ENCODE data around the gene NFATC2. TPM values are rescaled to one million over a fixed set of nuclear protein-coding genes. Genes with fewer than 3 reads are reported as not detected.

The NFATC2 gene
- total RNA-seq, 1 experiment from 2014 or later: 0.28 TPM

DNA sequence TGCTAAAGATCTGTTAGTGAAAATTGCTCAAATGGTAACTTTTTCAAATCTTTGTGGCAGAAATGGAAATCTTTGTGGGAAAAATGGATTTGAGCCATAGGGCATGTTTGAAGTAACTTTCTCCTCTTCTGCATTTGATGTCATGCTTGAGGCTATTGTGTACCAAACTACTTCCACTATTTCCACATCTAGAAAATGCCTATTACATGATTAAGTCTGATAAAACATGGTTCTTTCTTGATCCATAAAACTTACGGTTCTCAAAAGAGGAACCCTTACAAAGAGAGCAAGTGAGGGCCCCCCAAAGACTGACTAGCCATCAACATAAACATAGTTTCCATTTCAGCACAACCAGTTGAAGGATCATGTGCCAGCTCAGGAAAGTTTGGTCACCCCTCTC is 150.6 kb downstream of the NFATC2 start:
- DNase-seq (ENCODE audit: low spot score): no peak

DNA sequence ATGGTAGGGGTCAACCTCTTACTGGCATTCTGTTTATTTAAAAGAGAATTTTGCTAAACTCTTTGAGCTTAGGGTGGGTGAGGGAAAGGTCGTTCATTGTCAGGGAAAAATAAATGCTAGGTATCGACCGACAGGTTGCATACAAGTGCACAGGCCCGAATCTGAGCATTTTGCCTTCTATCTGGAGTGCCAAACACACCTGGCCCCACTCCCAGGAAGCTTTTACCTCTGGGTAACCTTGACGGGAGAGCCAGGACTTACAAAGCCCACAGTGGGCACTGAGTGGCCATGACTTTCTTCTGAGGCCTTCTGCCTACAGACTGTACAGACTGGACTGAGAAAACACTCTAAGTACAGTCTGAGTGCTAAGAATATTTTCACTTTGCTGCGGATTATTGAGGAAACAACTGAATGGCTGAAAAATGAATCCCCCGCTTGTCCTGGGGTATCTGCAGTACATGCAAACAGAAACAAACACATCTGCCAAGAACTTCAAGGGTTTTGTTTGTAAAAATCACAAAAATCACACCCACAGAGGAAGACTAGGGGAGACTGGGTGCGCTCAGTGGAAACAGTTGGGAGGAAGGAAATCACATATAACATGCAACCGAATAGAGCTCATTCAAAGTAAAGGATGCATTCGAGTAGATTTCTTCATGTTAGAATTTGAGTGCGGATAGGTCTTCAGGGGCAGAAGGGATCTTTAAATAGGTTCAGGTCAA is 152.8 kb downstream of the NFATC2 start:
- DNase-seq (ENCODE audit: low spot score): no peak

DNA sequence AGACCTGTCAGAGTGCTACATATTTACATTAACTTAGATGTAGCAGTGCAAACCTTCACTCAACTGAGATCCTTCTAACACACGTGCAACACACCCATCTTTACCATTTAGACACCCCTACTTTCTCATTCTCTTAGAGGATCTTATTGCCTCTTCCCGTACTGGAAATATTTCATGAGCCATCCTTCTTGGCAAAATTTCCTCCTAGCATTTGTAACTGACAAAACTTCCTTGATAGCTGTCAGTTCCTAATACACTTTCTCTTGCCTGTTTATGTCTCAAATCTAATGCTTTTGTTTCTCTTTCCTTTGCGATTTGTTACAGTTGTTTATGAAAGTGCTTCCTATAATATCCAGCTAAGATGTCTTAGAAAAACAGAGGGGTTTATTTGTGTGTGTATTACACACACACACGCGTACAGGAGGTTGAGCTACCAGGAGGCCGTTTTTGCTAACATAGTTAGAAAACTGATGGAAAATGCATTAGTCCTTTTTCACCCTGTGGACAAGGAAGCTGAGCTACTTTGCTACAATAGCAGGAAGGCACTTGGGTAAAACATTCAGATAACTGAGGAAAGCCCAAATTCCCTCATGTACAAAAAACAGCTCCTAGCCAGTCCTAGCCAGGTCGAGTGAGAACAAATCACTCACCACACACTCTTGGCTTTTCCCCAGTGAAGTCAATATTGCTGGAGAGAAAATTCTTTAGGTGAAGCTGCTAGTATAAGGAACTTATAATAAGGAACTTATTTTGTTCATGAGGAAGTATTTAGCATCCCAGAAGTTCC is 153.6 kb downstream of the NFATC2 start:
- DNase-seq (ENCODE audit: low spot score): no peak

DNA sequence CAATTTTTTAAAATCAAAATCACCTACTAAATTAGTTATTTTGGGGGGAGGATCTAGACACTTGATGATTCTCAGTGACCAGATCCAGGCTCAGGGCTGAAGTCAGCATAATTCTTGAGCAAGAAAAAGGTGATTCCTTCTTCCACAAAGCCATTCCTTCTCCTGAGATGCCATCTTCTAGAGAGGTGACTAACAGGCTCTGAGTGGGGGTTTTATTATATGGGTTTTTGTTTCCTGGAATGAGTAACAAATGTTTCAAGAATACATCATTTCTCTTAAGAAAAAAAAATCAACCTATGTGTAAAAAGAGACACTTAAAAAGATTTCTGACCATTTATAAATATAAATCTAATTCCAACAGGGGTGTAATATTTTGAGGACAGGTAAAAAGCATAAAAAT is 154.3 kb downstream of the NFATC2 start:
- peak; percentile 54 for DNase-seq (ENCODE audit: low spot score)

DNA sequence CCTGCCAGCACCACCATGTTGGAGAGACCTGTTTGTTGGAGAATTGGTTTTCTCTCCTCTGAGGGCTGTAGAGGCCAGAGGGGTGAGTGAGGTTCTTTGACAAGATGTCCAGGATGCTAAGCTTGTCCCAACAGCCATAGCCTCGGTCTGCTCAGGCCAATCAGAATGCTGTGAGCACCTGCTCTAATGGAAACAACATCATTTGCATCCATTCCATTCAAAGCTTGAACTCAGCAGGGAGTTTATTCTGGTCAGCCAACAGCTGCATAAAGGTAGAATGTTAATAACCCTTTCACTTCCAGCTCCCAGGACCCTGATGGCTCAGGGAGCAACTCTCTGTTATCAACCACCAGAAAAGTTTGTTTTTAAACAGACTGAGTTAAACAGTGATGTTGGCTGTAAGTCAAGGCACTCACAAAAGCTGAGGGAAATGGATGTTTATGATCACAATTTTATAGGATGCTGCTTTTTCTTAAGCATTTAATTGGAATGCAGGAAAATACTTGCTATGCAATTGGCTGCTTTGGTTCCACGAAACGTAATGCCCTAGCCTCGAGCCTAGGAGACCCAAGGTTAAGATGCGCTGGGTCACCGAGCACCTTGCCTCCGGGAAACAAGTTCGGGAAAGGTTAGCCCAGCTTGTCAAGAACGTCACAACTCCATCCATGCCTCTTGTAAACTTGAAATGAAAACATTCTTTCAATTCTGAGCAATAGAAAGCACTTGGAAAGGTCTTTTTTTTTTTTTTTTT is 155.2 kb downstream of the NFATC2 start:
- no peak for DNase-seq (ENCODE audit: low spot score)

DNA sequence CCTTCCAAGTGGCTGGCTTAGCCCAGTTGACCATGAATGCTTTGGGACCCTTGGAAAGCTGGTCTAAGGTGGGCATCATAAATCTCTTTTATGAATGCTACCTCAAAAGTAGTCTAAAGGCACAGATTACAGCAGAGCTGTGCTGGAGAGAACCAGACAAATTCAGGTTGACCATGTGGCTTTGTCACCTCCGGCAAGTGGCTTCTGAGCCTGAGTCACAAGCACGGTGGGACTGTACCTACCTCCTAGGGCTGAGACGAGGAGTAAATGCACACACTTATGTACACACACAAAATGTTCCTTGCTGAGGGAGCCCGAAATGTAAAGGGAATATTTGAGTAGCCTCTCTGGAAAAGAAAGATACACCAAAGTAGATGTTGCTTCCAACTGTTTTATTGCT is 155.9 kb downstream of the NFATC2 start:
- no peak for DNase-seq (ENCODE audit: low spot score)

DNA sequence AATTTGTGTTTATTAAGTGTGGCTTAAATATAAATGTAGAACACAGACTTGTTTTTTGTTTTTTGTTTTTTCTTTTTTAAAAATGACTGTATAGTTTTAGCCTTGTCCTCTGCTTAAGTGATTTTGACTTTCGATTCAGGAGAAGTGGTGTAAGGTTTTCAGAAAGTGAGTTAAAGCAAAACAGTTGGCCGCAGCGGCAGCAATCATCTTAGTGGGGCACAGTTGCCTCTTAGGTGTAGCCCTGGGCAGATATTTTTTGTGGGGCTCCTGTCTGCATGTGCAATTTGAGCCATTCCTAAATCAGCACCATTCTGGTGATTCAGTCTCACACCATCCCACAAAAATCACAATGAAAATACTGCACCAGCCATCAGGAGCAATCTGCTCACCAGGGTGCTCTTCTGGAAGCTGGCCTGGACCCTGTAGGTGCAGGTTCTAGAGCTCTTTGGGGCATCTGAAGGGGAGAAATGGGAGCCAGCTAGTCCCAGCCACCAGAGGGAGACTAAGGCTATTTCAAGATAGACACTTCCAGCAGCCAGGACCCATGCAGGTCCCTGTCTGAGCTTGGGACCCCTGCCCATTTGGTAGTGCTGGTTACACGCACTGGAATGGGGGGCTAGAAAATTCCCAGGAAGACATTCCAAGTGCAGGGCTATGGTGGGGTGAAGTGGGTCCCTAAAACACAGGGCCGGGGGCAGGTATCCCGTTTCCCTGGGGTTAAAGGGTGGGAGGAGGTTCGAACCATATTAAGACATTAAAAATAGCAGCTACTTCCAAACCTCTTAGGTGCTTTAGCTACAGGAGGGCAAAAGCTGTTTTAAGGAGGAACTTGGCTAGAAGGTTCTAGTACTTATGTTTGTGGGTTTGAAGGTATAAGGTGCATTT is 156.6 kb downstream of the NFATC2 start:
- peak; percentile 52 for DNase-seq (ENCODE audit: low spot score)

DNA sequence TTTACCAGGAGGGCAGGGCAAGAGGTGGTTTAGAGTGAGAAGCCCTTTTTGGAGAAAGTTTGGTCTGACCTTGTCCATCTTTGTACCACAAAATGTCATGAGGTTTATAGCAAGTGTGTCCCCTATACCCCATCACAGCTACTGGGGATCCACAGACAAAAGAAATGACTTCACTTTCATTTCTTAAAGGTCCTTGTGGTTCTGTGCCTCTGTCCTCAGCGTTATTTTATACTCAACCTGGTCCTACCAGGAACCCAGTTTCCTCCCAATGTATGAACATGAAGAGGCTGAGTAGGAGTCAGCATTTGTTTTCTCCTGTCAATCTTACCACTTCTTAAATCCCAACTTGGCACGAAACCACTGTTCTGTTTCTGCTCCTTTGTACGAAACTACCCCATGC is 157.6 kb downstream of the NFATC2 start:
- DNase-seq (ENCODE audit: low spot score): no peak

DNA sequence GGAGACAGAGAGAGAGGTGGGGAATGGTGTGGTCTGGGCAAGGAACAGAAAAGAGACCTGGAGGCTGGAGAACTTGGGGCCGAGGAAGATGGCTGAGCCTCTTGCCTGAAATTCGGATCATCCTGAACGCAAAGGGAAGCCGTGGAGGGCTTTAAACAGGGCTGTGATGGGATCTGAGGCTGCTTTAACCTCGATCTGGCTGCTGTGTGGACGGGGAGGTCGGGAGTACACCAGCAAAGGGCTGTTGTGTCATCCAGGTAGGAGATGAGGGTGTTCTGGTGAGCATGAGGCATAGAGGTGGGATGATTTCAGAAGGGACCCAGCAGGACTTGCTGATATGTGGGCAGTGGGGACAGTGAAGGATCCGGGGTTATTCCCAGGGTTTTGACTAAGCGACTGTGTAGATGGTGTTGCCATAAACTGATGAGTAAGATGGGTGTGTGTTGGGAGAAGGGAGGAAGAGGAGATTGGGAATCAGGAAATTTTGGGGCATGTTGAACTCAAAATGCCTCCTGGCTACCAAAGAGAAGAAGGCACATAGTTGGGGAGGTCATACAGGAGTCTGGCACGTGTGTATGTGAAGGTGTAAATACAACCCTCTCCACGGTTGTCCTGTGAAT is 158.5 kb downstream of the NFATC2 start:
- no peak for DNase-seq (ENCODE audit: low spot score)

DNA sequence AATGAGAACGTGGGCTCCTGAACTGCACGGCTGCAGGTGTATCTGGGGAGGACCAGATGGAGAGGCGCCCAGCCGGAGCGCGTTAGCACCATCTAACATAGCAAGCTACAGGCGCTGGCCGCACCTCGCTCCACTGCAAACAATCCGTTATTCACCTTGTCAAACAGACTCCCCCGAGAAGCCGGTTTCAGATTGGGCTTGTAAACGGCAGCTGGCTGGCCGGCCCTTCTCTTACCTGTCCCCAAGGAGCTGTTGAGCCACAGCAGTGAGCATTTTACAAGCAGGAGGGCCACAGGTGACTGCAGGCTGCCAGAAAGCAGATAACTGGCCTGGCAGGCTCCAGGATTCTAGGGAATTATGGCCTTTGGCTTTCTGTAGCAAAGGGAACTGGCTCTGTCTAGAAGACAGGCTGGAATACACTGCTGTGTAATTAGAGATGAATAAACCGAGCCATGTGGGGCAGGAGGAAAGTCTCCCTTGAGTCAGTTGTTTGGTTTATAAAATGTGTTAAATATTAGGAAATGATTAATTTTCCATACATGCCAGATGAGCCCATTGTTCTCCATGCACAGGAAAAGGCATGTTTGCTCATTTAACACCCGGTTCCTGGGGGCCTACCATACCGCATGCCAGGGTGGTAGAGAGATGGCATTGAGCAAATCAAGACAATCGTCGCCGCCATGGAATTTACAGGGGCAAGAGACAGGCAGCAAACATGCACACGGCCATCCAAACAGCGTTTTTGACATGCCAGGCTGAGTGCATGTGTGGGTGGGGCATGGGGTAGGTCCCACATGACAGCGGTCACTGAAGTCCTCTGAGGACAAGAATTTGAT is 159.3 kb downstream of the NFATC2 start:
- no peak for DNase-seq (ENCODE audit: low spot score)

DNA sequence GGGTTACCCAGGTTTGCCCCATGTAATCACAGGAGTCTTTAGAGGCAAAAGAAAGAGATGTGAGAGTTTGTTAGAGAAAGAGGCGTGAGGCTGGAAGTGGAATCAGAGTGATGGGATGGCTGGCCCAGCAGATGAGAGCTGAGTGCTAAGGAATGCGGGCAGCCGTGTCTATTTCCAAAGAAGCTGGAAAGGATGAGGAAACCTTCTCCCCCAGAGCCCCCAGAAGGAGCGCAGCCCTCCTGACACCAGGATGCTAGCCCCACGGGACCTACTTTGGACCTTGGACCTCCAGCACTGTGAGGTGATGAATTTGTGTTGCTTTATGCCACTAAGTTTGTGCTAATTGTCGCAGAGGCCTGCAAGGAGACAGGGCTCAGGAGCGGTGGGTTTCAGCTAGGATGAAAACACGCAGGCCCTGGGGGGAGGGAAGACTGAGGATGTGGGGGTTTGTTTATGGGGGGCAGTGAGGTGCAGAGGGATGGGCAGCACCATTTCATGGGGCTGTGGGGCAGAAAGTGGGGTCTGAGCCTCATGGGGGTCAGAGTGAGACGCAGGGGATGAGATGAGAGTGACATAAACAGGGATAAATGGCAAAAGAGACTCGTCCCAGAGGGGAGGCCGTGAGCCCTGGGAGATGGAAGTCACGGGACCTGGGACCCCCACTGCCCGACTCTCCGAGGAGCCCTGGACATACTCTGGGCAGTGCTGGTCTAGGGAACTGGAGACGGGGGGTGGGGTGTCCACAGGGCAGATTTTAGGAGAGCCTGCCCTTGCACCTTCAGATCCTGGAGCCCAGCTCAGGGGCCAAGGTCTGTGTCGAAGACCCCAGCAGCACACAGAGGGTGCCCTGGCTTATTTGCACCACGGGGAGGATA is 160.2 kb downstream of the NFATC2 start:
- DNase-seq (ENCODE audit: low spot score): no peak

DNA sequence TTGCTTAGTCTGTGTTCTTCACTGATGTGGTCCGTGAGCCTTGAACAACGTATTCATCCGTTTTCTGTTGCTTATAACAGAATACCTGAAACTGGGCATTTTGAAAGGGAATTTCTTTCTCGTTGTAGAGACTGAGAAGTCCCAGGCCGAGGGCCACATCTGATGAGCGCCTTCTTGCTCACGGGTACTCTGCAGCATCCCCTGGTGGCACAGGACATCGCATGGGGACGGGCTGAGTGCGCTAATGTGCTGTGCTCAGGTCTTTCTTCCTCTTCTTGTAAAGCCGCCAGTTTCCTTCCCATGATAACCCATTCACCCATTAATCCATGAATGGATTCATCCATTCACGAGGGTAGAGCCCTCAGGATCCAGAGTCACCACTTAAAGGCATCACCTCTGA is 161.0 kb downstream of the NFATC2 start:
- no peak for DNase-seq (ENCODE audit: low spot score)

DNA sequence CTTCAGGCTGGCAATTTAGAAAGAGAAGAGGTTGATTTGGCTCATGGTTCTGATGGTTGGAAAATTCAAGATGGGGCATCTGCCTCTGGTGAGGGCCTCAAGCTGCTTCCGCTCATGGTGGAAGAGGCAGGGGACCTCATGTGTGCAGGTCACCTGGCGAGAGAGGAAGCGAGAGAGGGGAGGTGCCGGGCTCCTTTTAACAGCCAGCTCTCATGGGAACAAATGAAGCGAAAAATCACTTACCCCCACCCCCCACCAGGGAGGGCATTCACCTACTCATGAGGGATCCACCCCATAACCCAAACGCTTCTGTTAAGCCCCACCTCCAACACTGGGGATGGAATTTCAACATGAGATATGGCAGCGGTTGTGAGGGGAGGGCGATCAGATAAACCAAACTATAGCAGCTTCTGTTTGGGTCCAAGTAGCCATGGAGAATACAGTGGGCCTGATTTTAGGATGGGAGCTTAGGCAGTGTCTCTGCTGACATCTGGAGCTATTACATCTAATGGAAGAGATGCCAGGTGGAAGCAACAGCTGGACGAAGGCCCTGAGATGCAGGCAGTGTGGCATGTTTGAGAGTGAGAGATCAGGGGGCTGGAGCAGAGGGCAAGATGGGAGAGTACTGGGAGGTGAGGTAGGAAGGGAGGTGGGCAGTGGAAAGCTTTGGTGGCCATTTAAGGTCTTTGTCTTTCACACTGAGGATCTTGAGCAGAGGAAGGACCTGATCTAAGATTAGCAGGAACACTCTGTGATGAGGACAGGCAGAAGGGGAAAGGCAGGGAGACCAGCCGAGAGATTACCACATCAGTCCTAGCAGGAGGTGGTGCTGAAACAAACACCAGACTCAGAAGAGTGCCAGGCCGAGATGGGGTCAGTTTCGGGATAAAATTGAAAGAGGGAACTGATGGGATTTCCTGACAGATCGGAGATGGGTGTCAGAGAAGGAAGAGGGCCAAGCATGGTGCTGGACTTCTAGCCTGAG is 161.8 kb downstream of the NFATC2 start:
- DNase-seq (ENCODE audit: low spot score): no peak

DNA sequence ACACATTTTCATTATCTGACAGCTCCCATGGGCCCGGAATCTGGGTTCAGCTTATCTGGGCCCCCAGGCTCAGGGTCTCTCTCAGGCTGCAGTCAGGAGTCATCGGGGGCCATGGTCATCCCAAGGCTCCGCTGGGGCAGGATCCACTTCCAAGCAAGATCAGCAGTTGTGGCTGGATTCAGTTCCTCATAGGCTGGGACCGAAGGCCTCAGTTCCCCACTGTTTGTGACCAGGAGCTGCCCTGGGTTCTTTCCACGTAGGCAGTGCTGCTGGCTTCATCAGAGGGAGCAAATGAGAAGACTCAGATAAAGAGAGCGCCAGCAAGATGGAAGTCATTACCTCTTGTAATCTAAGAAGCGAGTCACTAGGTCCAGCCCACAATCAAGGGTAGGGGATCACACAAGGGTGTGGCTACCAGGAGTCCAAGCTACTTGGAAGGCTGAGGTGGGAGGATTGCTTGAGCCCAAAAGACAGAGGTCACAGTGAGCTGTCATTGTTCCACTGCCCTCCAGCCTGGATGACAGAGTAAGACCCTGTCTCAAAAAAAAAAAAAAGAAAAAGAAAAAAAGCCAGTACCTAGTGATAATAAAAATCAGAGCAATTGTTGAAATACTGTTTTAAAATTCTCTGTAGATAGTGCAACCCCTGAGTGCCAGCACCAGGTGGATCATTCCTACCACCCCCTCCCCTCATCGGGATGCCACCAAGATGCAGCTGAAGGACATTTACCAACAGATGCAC is 162.7 kb downstream of the NFATC2 start:
- peak; percentile 52 for DNase-seq (ENCODE audit: low spot score)

DNA sequence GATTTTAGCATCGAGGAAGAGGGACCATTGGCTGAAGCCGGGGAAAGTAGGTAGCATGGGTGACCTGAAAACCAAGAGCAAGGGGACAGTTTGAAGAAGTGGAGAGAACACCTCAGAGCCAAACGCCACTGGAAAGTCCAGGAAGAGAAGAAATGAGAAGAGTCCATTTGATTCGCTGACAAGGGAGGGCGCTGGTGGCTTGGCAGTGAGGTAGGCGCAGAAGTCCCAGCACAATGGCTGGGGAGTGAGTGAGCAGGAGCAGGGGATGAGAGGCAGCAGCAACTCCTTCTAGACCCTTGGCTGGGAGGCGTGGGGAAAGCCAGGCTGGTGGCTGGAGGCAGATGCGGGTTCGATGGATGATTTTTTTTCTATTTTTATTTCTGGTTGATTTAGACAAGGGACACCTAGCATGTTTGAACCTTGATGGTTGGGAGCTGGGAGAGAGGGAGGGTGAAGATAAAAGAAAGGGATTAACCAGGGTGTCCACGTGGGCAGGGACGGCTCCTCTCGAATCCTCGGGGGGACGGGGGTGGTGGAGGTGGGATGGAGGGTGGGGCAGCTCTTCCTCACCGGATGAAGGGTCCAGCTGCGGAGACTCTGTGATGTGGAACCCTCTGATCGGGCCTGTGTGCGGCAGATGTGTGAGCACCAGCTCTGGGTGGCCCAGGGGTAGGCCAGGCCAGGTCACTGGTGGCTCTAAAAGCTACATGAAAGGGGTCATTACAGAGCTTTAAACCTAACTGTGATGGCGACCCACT is 164.2 kb downstream of the NFATC2 start:
- no peak for DNase-seq (ENCODE audit: low spot score)

DNA sequence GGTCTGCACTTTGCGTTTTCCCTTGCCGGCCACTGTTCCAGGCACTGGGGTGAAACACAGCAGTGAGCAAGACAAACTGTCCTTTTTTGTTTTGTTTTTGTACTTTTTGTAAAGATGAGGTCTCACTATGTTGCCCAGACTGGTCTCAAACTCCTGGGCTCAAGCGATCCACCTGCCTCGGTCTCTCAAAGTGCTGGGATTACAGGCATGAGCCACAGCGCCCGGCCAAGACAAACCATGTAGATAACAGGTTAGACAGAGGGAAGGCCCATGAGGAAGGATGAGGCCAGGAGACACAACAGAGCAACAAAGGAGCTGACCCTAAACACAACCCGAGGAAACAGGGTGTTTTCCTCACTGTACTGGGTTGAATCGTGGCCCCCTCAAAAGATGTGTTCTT is 165.4 kb downstream of the NFATC2 start:
- no peak for DNase-seq (ENCODE audit: low spot score)

DNA sequence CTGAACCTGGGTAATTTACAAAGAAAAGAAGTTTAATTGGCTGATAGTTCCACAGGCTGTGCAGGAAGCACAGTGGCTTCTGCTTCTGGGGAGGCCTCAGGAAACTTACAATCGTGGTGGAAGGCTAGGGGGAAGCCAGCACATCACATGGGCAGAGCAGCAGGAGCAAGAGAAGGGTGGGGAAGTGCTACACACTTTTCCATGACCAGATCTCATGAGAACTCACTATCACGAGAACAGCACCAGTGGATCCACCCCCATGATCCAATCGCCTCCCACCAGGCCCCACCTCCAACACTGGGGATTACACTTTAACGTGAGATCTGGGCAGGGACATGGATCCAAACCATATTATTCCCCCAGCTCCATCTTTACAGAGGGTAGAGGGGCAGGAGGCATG is 166.4 kb downstream of the NFATC2 start:
- DNase-seq (ENCODE audit: low spot score): no peak

Data from A172 (cell line).